Measurements from ENCODE around the gene USP53. TPM values are rescaled to one million over a fixed set of nuclear protein-coding genes. Genes with fewer than 3 reads are reported as not detected.
A peak's percentile ranks its signal among the peaks of the same experiment; 100 is the strongest.

USP53 gene
- total RNA-seq, 5 donors from 2014 or later (not counting 1 experiment from before 2014, with no cell fraction given), result 17.3 to 26.4 (median 21.2) TPM

GRCh38 chr4:119304431-119304830, 91.9 kb downstream of the USP53 start:
- H3K4me1 Mint-ChIP-seq, result peaks cover 10 to 29% (median 13%) of the 10 kb centered on the region in 3 donors
- DNase-seq (no peak), ATAC-seq (replicated peaks in 1 of 4) (no peak)
- Histone ChIP-seq H3K9me3 (no peaks in the 10 kb centered on the region), H3K4me1 (ENCODE audit: control insufficient read depth in 1 of 2, extremely low read depth in 1 of 2, insufficient read depth in 2 of 2, low read length in 2 of 2) (peaks cover 3 to 9% of the 10 kb centered on the region in 2 experiments), H3K36me3 (ENCODE audit: control insufficient read depth in 2 of 2, extremely low read depth in 1 of 2, insufficient read depth in 1 of 2, low read length in 1 of 2) (no peaks in the 10 kb centered on the region), H3K27ac (ENCODE audit: low read length) (no peak overlapping the region), H3K4me3 (ENCODE audit: control insufficient read depth in 1 of 2, extremely low read depth in 1 of 2, low read length in 1 of 2) (no peak overlapping the region), H3K27me3 (replicated peaks in 1 of 2; ENCODE audit: control insufficient read depth in 2 of 2, extremely low read depth in 1 of 2, insufficient read depth in 2 of 2, low read length in 1 of 2) (no peaks in the 10 kb centered on the region)
- ChIA-PET POLR2A (no interaction called here), CTCF (no interaction called here)
- no peaks in the 10 kb centered on the region for H3K9me3 Mint-ChIP-seq
- no peak overlapping the region for H3K4me3 Mint-ChIP-seq
- peaks cover 0 to 7% of the 10 kb centered on the region in 2 donors for H3K27me3 Mint-ChIP-seq
- no peaks in the 10 kb centered on the region for H3K36me3 Mint-ChIP-seq
- H3K27ac Mint-ChIP-seq, result no peak overlapping the region

GRCh38 chr4:119307606-119308005, 95.1 kb downstream of the USP53 start:
- ChIA-PET POLR2A (interaction anchor here in 1 of 2 donors (0.6 kb wide), 1 partner anchor 15 kb away, joined by 3 read pairs; no protein-coding TSS in a partner anchor), CTCF (interaction anchor here in 1 of 2 donors (0.7 kb wide), 1 partner anchor 239 kb away, joined by 4 read pairs; no protein-coding TSS in a partner anchor)
- Mint-ChIP-seq H3K4me1 (peaks cover 4 to 9% (median 6%) of the 10 kb centered on the region in 3 donors), H3K36me3 (no peaks in the 10 kb centered on the region), H3K9me3 (no peaks in the 10 kb centered on the region), H3K4me3 (no peak overlapping the region), H3K27me3 (peaks cover under 1 to 7% of the 10 kb centered on the region in 2 donors), H3K27ac (no peak overlapping the region)
- Histone ChIP-seq H3K27ac (ENCODE audit: low read length) (no peak overlapping the region), H3K36me3 (ENCODE audit: control insufficient read depth in 2 of 2, extremely low read depth in 1 of 2, insufficient read depth in 1 of 2, low read length in 1 of 2) (no peaks in the 10 kb centered on the region), H3K4me3 (ENCODE audit: control insufficient read depth in 1 of 2, extremely low read depth in 1 of 2, low read length in 1 of 2) (no peak overlapping the region), H3K27me3 (replicated peaks in 1 of 2; ENCODE audit: control insufficient read depth in 2 of 2, extremely low read depth in 1 of 2, insufficient read depth in 2 of 2, low read length in 1 of 2) (peaks cover 0 to 3% of the 10 kb centered on the region in 2 experiments), H3K9me3 (no peaks in the 10 kb centered on the region), H3K4me1 (ENCODE audit: control insufficient read depth in 1 of 2, extremely low read depth in 1 of 2, insufficient read depth in 2 of 2, low read length in 2 of 2) (no peaks in the 10 kb centered on the region)
- no peak for ATAC-seq (replicated peaks in 1 of 4)
- no peak for DNase-seq

GRCh38 chr4:119310826-119311225, 98.3 kb downstream of the USP53 start:
- peaks cover 0 to 3% of the 10 kb centered on the region in 2 experiments for H3K27me3 ChIP-seq (replicated peaks in 1 of 2; ENCODE audit: control insufficient read depth in 2 of 2, extremely low read depth in 1 of 2, insufficient read depth in 2 of 2, low read length in 1 of 2)
- peaks cover 5 to 7% of the 10 kb centered on the region in 2 donors for H3K27me3 Mint-ChIP-seq
- POLR2A ChIA-PET, result interaction anchor here (0.6 to 1.0 kb wide), 2 partner anchors 13 to 201 kb away, joined by 3 to 4 read pairs; no protein-coding TSS in a partner anchor

GRCh38 chr4:119313237-119313636, 100.7 kb downstream of the USP53 start:
- no peaks in the 10 kb centered on the region for H3K9me3 ChIP-seq
- H3K4me3 ChIP-seq (ENCODE audit: control insufficient read depth in 1 of 2, extremely low read depth in 1 of 2, low read length in 1 of 2), result no peak overlapping the region
- no peak overlapping the region for H3K27ac ChIP-seq (ENCODE audit: low read length)
- ChIA-PET POLR2A (interaction anchor here in 1 of 2 donors (0.6 kb wide), 1 partner anchor 707 kb away, joined by 3 read pairs; no protein-coding TSS in a partner anchor), CTCF (interaction anchor here (0.6 to 1.9 kb wide), 6 partner anchors 13 to 180 kb away, joined by 3 to 8 read pairs (median 4); a partner anchor contains a TSS)
- no peak for DNase-seq
- no peaks in the 10 kb centered on the region for H3K36me3 Mint-ChIP-seq
- no peak overlapping the region for H3K27ac Mint-ChIP-seq
- peaks cover 0 to 3% of the 10 kb centered on the region in 2 experiments for H3K27me3 ChIP-seq (replicated peaks in 1 of 2; ENCODE audit: control insufficient read depth in 2 of 2, extremely low read depth in 1 of 2, insufficient read depth in 2 of 2, low read length in 1 of 2)
- no peaks in the 10 kb centered on the region for H3K4me1 Mint-ChIP-seq
- no peaks in the 10 kb centered on the region for H3K36me3 ChIP-seq (ENCODE audit: control insufficient read depth in 2 of 2, extremely low read depth in 1 of 2, insufficient read depth in 1 of 2, low read length in 1 of 2)
- no peak overlapping the region for H3K4me3 Mint-ChIP-seq
- no peak for ATAC-seq (replicated peaks in 1 of 4)
- no peaks in the 10 kb centered on the region for H3K9me3 Mint-ChIP-seq
- no peaks in the 10 kb centered on the region for H3K4me1 ChIP-seq (ENCODE audit: control insufficient read depth in 1 of 2, extremely low read depth in 1 of 2, insufficient read depth in 2 of 2, low read length in 2 of 2)
- H3K27me3 Mint-ChIP-seq, result peaks cover 7 to 8% of the 10 kb centered on the region in 2 donors

More at GRCh38 chr4:119310826-119311225, 98.3 kb downstream of the USP53 start:
- Mint-ChIP-seq H3K4me1 (peaks cover 4 to 9% (median 6%) of the 10 kb centered on the region in 3 donors), H3K9me3 (no peaks in the 10 kb centered on the region), H3K27ac (no peak overlapping the region), H3K4me3 (no peak overlapping the region), H3K36me3 (no peaks in the 10 kb centered on the region)
- WGBS (ENCODE audit: insufficient coverage), result no CpG with 5 or more reads among the region's 1 CpG
- Histone ChIP-seq H3K4me3 (ENCODE audit: control insufficient read depth in 1 of 2, extremely low read depth in 1 of 2, low read length in 1 of 2) (no peak overlapping the region), H3K36me3 (ENCODE audit: control insufficient read depth in 2 of 2, extremely low read depth in 1 of 2, insufficient read depth in 1 of 2, low read length in 1 of 2) (no peaks in the 10 kb centered on the region), H3K4me1 (ENCODE audit: control insufficient read depth in 1 of 2, extremely low read depth in 1 of 2, insufficient read depth in 2 of 2, low read length in 2 of 2) (no peaks in the 10 kb centered on the region), H3K9me3 (no peaks in the 10 kb centered on the region), H3K27ac (ENCODE audit: low read length) (no peak overlapping the region)
- no peak for ATAC-seq (replicated peaks in 1 of 4)
- CTCF ChIA-PET, result interaction anchor here (1.1 to 1.4 kb wide), 2 partner anchors 11 kb away, joined by 3 read pairs; a partner anchor contains a TSS
- DNase-seq, result no peak

- peak; percentile 60 to 85 (median 66) for ATAC-seq (replicated peaks in 1 of 4)
- POLR2A ChIA-PET, result interaction anchor here in 1 of 2 donors (0.6 kb wide), 1 partner anchor 64 kb away, joined by 3 read pairs; no protein-coding TSS in a partner anchor
- H3K27ac Mint-ChIP-seq, result peak overlapping the region in 1 of 2 donors; percentile 16
Measured at GRCh38 chr4:119314356-119314755, 101.8 kb downstream of the USP53 start.

GRCh38 chr4:119315036-119315435, 102.5 kb downstream of the USP53 start:
- ATAC-seq (replicated peaks in 1 of 4) (no peak), DNase-seq (no peak)
- Mint-ChIP-seq H3K9me3 (no peaks in the 10 kb centered on the region), H3K27me3 (peaks cover 7 to 8% of the 10 kb centered on the region in 2 donors), H3K36me3 (no peaks in the 10 kb centered on the region), H3K4me1 (no peaks in the 10 kb centered on the region), H3K27ac (no peak overlapping the region), H3K4me3 (no peak overlapping the region)
- no peaks in the 10 kb centered on the region for H3K9me3 ChIP-seq
- ChIA-PET POLR2A (no interaction called here), CTCF (interaction anchor here (1.2 to 1.7 kb wide), 2 partner anchors 175 to 179 kb away, joined by 5 read pairs; no protein-coding TSS in a partner anchor)
- H3K27me3 ChIP-seq (replicated peaks in 1 of 2; ENCODE audit: control insufficient read depth in 2 of 2, extremely low read depth in 1 of 2, insufficient read depth in 2 of 2, low read length in 1 of 2), result peaks cover 0 to 1% of the 10 kb centered on the region in 2 experiments
- no peaks in the 10 kb centered on the region for H3K36me3 ChIP-seq (ENCODE audit: control insufficient read depth in 2 of 2, extremely low read depth in 1 of 2, insufficient read depth in 1 of 2, low read length in 1 of 2)
- no peak overlapping the region for H3K27ac ChIP-seq (ENCODE audit: low read length)
- H3K4me3 ChIP-seq (ENCODE audit: control insufficient read depth in 1 of 2, extremely low read depth in 1 of 2, low read length in 1 of 2), result no peak overlapping the region
- no peaks in the 10 kb centered on the region for H3K4me1 ChIP-seq (ENCODE audit: control insufficient read depth in 1 of 2, extremely low read depth in 1 of 2, insufficient read depth in 2 of 2, low read length in 2 of 2)
- WGBS (ENCODE audit: insufficient coverage), result no CpG with 5 or more reads among the region's 2 CpGs

More at GRCh38 chr4:119314356-119314755, 101.8 kb downstream of the USP53 start:
- Mint-ChIP-seq H3K36me3 (no peaks in the 10 kb centered on the region), H3K9me3 (no peaks in the 10 kb centered on the region), H3K4me1 (no peaks in the 10 kb centered on the region), H3K27me3 (peaks cover 7 to 8% of the 10 kb centered on the region in 2 donors), H3K4me3 (no peak overlapping the region)
- Histone ChIP-seq H3K27me3 (replicated peaks in 1 of 2; ENCODE audit: control insufficient read depth in 2 of 2, extremely low read depth in 1 of 2, insufficient read depth in 2 of 2, low read length in 1 of 2) (peaks cover 0 to 3% of the 10 kb centered on the region in 2 experiments), H3K27ac (ENCODE audit: low read length) (no peak overlapping the region), H3K4me3 (ENCODE audit: control insufficient read depth in 1 of 2, extremely low read depth in 1 of 2, low read length in 1 of 2) (no peak overlapping the region), H3K9me3 (no peaks in the 10 kb centered on the region), H3K4me1 (ENCODE audit: control insufficient read depth in 1 of 2, extremely low read depth in 1 of 2, insufficient read depth in 2 of 2, low read length in 2 of 2) (no peaks in the 10 kb centered on the region), H3K36me3 (ENCODE audit: control insufficient read depth in 2 of 2, extremely low read depth in 1 of 2, insufficient read depth in 1 of 2, low read length in 1 of 2) (no peaks in the 10 kb centered on the region)
- no CpG with 5 or more reads among the region's 4 CpGs for WGBS (ENCODE audit: insufficient coverage)
- CTCF ChIA-PET, result interaction anchor here (0.7 to 1.9 kb wide), 8 partner anchors 14 to 272 kb away, joined by 3 to 8 read pairs (median 4); a partner anchor contains a TSS
- peak in 18 of 35 experiments; percentile 5 to 68 (median 16) for DNase-seq

Data from T-cell (primary cell).